ENCODE results near the gene TMEM94.
"Not testable (repeated sequence)": the region's sequence is repeated elsewhere in the genome, so short reads cannot be mapped to it uniquely, and the experiment has no call there.

The TMEM94 gene

GRCh38 chr17:75511610-75512575 lies 55.5 kb downstream of the TMEM94 start:
- no peak for DNase-seq (ENCODE audit: low read depth)

DNA sequence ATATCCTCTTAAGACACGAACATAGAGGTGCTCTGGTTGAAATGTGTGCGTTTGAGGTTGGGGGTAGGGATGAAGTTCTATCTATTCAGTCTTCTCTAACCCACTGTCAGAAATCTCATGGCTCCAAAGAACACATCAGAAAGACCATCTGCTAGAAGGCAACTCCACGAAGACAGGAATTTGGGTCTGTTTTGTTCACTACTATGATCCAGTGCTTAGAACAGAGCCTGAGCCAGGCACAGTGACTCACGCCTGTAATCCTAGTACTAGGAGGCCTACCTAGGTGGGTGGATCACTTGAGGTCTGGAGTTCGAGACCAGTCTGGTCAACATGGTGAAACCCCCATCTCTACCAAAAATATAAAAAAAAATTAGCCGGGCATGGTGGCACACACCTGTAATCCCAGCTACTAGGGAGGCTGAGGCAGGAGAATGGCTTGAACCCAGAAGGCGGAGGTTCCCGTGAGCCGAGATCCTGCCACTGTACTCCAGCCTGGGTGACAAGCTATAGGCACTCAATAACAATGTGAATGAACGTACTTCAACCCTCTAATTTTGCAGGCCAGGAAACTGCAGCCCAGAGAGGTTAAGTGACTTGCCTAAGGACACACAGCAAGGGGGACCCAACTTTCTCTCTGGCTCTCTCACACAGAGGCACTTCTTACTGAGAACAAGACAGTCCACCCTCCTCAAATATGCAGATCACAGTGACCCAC lies 56.6 kb downstream of the TMEM94 start:
- no peak for DNase-seq (ENCODE audit: low read depth)

DNA sequence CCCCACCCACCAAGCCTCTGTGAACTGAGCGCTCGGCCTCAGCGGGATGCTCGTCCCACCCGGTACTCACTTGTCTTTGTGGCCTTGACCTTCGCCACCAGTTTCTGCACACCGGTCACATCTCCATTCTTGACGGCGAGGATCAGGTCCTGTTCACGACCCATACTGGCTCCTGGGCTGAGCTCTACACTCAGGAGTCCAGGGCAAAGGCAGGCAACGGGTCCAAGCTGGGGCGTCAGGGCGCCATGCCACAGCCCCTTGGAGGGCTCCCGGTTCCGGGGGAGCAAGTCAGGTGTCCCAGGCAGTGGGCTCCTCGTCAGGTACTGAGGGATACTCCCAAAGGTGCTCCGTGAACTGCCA lies 57.2 kb downstream of the TMEM94 start:
- no peak for DNase-seq (ENCODE audit: low read depth)

- no peak for DNase-seq (ENCODE audit: low read depth)
Measured at GRCh38 chr17:75514299-75514918, 58.0 kb downstream of the TMEM94 start.

DNA sequence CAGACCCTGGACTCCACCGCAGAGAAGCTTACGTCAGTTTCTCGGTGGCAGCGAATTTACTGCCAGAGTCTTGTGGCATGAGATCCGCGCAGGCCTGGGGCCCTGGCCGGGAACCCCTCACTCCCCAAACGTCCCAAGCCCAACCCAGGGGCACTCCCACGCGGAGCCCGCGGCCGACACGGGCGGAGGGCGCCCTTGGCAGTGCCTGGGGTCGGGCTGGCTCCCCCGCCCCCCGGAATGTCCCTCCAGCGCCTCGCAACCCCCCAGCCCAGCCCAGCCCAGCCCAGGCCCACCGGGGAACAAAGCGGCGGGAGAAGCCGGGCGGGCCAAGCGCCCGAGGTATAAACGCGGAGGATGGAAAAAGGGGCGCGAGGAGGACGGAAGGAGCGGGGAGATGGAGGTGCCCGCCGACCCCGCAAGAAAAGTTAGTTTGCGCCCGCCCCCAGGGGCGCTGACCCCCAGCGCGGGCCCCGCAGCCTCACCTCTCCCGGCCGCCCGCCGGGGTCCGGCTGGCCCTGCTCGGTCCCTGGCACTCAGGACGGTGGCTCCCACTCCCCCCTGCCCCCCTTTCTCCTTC lies 58.6 kb downstream of the TMEM94 start:
- DNase-seq (ENCODE audit: low read depth) = no peak

DNA sequence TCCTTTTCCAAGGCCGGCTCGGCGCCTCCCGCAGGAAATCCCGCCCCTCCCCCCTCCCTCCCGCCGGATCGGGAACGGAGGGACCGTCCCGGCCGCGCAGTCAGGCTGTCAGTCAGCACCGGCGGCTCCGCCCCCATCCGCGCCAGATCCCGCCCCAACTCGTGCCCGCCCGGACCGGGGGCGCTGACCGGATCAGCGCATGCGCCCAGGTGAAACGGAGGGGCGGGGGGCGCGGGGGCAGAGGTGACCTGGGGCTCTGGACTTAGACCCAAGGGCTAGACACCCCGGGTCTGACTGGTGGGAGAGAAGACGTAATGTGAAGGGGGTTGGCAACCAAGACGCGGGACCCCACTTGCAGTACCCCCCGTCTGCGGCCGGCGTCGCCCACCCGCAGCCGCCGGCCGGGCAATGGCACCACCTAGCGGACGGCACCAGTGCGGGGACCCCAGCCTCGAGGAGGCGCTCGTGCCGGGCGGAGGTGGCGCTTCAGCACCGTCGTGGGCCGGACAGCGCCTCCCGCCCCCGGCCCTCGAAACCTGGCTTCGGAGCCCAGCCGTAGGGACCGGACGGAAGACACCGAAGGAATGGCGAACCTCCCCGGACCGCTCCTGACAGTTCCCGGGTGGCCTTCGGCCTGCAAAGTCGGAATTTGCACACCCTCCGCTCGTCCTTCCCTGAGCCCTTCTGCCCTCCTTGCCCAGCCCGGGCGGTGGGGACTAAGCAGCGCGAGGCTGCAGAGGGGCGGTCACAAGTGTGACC lies 59.2 kb downstream of the TMEM94 start, which contains the start of gene CASKIN2:
Gene CASKIN2 (minus strand): TSS at position 42 of the 759 bp plus-strand sequence. CDS start 1,733 bp downstream, outside the sequence.
- peak; percentile 67 for DNase-seq (ENCODE audit: low read depth)

DNA sequence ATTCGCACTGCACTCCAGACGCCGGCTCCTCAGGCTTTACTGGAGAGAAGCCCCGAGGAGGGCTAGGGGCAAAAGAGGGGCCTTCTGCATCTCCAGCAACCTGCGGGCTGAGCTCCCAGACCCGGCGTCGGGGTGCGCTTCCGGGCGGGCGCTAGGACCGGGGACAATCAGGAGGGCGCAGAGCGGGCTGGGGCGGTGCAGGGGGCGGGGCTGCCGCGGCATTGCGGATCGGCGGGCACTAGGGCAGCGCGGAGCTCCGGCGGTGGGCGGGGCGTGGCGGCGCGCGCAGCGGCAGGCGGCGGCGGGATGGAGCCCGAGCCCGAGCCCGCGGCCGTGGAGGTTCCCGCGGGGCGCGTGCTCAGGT lies 59.8 kb downstream of the TMEM94 start, which contains the start of gene TSEN54:
Gene TSEN54 (plus strand): TSS at position 274 of the 364 bp plus-strand sequence. CDS start 33 bp downstream, at position 307.
- peak; percentile 95 for DNase-seq (ENCODE audit: low read depth)

DNA sequence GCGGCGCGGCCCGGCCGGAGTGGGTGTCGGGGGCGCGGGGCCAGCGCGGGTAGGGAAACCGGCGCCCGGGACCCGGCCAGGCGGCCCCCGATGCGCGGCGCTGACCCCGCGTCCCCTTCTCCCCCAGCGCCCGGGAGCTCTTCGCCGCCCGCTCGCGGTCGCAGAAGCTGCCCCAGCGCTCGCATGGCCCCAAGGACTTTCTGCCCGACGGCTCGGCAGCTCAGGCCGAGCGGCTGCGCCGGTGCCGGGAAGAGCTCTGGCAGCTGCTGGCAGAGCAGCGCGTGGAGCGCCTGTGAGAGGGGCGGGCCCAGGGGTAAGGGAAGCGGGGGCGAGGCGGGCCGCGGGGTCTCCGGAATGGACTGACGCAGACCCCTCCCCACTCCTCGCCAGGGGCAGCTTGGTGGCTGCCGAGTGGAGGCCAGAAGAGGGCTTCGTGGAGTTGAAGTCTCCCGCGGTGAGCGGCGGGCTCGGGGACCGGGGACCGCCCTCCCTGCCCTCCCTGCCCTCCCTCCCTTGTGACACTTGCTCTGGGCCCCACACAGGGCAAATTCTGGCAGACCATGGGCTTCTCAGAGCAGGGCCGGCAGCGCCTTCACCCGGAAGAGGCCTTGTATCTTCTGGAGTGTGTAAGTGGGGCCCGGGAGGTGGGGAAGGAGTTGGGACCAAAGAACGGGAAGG lies 60.3 kb downstream of the TMEM94 start:
- no peak for DNase-seq (ENCODE audit: low read depth)

GRCh38 chr17:75517297-75517865 lies 60.9 kb downstream of the TMEM94 start:
- DNase-seq (ENCODE audit: low read depth) = no peak

DNA sequence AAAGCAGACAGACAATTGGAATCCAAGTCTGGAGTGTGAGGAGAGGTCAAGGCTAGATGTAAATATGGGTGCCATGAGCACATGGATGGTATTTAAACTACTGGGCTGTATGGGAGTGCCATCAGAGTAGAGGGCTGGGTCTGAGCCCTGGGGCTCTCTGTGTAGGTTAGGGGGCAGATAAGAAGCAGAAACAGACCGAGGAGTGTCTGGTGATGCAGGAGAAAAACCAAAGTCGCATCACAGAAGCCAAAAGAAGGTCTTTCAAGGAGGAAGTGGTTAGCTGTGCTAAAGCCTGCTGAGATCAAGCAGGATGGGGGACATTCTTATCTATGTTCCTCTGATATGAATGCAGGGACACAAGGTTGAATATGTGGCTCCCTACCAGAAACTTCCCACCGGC lies 61.8 kb downstream of the TMEM94 start:
- no peak for DNase-seq (ENCODE audit: low read depth)

DNA sequence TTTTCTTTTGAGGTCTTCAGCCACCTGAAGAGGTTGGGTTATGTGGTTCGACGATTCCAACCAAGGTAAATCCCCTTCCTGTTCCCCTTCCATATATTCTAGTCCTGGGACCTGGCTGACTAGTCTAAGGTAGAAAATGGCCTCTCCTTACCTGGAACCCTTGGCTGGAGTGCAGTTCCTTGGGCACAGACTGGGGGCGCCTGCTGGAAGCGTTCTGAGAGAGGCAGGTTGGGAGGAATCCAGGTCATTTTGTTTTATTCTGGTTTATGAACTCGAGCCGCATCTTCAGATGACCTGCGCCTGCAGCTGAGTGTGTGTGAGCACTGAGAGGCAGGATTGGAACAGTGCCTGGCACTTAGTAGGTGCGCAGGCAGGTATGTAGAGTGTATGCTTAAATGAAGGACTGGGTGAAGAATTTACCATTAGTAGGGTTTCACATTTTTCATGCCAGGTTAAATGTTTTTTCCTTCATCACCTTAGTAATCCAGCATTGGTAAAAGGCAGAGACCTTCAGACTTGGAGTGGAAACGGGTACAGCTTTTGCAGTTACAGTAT lies 62.6 kb downstream of the TMEM94 start:
- no peak for DNase-seq (ENCODE audit: low read depth)

GRCh38 chr17:75520413-75520812 lies 64.0 kb downstream of the TMEM94 start:
- DNase-seq (ENCODE audit: low read depth) = not testable (repeated sequence)

DNA sequence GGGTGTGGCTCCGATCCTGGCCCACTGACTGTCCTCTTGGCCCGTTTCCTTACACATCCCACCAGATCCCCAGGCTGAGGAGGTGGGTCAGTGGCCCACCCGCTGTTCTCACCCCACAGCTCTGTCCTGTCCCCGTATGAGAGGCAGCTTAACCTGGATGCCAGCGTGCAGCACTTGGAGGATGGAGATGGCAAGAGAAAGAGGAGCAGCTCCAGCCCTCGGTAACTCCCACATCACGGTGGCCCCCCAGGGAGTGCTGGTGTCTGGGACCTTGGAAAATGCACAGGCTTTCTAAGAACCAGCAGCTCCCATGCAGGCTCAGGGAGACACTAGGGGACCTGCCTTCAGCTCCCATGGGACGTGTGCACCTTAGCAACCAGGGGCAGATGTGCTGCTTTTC lies 64.9 kb downstream of the TMEM94 start:
- no peak for DNase-seq (ENCODE audit: low read depth)

DNA sequence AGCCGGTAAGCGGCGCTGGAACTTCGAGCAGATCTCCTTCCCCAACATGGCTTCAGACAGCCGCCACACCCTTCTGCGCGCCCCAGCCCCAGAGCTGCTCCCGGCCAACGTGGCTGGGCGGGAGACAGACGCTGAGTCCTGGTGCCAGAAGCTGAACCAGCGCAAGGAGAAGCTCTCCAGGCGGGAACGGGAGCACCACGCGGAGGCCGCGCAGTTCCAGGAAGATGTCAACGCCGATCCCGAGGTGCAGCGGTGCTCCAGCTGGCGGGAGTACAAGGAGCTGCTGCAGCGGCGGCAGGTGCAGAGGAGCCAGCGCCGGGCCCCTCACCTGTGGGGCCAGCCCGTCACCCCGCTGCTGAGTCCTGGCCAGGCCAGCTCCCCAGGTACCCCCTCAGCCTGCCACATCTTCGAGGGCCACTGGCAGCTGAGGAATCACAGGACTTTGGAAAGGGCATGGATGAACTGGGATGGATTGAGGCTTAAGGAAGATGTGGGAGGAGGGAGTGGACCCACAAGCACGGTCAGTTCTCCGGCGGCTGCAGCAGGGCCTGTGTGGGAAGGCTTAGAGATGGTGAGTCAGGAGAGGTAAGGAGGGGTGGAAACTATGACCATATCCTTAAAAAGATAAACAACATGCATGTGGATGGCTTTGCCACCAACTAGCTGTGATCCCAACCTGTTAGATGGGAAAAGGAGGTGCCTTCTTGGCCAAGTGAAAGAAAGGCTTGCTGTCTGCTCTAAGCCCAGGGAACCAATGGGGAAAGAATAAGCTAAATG lies 65.7 kb downstream of the TMEM94 start:
- DNase-seq (ENCODE audit: low read depth) = no peak

DNA sequence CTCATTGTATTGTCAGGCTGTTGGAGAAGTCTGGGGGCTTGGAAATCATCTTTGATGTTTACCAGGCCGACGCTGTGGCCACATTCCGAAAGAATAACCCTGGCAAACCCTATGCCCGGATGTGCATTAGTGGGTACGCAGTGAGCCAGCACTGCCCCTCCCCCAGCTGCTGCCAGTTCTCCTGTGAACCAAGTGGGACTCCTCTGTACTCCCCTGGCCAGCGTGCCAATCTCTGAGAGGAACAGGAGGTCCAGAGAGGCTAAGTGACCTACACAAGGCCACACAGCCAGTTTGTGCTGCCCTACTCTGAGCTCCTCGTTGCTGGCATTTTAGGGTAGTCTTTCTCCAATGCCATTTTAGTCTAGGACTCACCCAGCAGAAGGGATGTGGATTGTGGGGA lies 67.2 kb downstream of the TMEM94 start:
- DNase-seq (ENCODE audit: low read depth) = no peak

DNA sequence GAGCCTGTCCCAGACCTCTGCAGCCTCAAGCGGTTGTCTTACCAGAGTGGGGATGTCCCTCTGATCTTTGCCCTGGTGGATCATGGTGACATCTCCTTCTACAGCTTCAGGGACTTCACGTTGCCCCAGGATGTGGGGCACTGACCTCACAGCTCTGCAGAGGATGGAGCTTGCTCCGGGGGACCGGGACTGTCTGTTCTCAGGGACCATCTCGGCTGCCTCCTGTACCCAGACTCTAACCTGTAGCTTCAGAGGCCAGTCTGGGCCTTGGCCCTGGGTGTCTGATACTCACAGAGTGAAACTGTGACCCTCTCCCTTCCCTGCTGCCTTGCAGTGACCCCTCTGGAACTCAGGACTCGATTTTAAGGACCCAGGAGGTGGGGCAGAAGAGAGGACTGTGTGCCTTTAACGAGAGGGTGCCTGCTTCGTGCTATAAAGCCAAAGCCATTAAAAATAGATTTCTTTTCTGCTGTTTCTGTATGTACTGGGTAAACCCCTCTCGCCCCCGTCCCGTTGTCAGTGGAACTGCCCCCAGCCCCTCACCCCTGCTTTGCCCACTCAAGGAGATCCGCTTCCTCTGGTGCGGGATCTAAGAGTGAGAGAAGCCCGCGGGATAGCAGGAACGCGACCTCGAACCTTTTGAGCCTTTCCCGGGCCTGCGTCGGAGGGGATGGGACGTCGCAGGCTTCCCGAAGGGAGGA lies 68.0 kb downstream of the TMEM94 start:
- no peak for DNase-seq (ENCODE audit: low read depth)

DNA sequence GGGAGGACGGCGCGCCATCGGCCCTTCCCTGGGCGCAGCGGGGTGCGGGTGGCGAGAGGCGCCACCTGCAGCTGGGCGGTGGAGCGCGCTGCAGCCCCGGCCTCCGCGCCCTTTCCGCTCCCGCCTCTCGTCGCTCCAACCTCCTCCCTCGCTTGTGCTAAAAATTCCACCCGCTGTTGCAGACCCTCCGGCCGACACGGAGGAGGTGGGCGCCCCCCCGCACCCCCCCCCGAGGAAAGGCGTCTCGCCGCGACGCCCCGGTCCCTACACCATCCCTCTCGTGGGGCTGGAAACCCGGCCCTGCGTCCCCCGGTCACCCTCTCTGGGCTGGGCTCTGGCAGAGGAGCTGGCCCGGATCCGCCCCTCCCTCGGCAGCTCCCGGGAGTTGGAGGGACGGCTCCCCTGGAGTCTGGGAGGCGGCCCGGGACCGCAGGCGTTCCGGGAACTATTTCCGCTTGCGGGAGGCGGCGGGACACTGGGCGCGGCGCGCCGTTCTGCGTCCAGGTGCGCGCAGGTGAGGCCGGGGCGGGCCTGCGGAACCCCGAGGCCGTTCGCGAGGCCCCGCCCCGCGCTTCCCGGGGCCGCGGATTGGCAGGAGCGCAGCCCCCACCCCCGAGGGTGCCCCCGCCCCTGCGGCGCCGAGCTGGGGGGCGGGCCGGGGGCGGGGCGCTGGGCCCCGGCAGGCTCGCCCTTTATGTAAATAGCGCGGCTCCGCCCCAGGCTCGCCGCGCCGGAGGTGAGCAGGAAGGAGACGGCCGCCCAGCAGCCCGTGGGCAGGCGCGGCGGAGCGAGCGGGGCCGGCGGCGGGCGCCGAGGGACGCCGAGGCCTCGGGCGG lies 68.8 kb downstream of the TMEM94 start, which contains the start of gene LLGL2:
Gene LLGL2 (plus strand): TSS at position 728 of the 836 bp plus-strand sequence. CDS start 17,730 bp downstream, outside the sequence.
- DNase-seq (ENCODE audit: low read depth) = peak; percentile 72
